ENCODE results near the gene BAZ1B.
"Not testable (repeated sequence)": the region's sequence is repeated elsewhere in the genome, so short reads cannot be mapped to it uniquely, and the experiment has no call there.

Gene BAZ1B, protein sequence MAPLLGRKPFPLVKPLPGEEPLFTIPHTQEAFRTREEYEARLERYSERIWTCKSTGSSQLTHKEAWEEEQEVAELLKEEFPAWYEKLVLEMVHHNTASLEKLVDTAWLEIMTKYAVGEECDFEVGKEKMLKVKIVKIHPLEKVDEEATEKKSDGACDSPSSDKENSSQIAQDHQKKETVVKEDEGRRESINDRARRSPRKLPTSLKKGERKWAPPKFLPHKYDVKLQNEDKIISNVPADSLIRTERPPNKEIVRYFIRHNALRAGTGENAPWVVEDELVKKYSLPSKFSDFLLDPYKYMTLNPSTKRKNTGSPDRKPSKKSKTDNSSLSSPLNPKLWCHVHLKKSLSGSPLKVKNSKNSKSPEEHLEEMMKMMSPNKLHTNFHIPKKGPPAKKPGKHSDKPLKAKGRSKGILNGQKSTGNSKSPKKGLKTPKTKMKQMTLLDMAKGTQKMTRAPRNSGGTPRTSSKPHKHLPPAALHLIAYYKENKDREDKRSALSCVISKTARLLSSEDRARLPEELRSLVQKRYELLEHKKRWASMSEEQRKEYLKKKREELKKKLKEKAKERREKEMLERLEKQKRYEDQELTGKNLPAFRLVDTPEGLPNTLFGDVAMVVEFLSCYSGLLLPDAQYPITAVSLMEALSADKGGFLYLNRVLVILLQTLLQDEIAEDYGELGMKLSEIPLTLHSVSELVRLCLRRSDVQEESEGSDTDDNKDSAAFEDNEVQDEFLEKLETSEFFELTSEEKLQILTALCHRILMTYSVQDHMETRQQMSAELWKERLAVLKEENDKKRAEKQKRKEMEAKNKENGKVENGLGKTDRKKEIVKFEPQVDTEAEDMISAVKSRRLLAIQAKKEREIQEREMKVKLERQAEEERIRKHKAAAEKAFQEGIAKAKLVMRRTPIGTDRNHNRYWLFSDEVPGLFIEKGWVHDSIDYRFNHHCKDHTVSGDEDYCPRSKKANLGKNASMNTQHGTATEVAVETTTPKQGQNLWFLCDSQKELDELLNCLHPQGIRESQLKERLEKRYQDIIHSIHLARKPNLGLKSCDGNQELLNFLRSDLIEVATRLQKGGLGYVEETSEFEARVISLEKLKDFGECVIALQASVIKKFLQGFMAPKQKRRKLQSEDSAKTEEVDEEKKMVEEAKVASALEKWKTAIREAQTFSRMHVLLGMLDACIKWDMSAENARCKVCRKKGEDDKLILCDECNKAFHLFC (N-terminal part only)

GRCh38 chr7:73522105-73522872 lies at the start of gene BAZ1B:
Gene BAZ1B (minus strand): TSS chr7:73522293. CDS start chr7:73521933, 360 bp downstream.
- peak; percentile 98 for DNase-seq

GRCh38 chr7:73570977-73571376 lies 48.9 kb upstream of the BAZ1B start:
- no peak for DNase-seq

DNA sequence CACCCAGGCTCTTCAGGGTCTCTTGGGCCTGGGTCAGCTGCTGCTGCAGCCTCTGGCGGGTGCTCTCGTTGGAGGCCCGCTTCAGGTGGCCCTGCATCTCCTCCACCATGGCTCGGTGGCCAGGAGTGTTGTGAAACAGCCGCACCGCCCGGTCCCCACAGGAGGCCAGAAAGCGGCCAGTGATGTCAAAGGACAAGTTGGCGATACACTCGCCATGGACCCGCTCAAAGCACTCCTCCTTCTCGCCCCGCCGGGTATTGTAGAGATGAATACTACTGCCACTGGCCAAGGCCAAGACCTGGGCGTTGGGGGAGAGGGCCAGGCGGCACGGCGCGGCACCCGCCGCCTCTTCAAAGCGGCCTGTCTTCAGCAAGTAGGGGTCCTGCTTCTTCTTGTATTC lies 48.4 kb upstream of the BAZ1B start:
- DNase-seq: no peak

DNA sequence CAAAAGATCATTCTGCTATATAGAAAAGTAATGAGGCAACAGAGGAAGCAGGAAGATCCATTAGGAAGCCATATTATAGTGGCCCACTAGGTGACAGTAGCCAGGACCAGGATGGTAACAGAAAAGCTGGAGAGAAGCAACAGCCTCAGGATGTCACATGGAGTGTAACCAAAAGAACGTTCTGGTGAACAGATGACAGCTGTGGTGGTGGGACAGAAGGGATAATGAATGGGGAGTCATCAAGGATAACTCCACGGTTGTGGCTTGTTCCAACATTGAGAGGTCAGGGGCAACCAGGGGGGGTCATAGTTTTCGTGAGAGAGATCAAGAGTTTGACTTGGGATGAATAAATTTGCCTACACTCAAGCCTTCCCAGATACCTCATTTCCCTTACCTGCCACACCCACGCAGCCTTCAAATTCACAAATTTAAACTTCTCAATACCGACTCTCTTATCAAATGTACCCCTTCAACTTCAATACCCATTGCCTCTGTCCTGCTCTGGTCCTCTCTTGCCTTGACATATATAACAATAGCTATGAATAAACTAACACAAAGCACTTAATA lies 47.0 kb upstream of the BAZ1B start:
- DNase-seq: no peak

DNA sequence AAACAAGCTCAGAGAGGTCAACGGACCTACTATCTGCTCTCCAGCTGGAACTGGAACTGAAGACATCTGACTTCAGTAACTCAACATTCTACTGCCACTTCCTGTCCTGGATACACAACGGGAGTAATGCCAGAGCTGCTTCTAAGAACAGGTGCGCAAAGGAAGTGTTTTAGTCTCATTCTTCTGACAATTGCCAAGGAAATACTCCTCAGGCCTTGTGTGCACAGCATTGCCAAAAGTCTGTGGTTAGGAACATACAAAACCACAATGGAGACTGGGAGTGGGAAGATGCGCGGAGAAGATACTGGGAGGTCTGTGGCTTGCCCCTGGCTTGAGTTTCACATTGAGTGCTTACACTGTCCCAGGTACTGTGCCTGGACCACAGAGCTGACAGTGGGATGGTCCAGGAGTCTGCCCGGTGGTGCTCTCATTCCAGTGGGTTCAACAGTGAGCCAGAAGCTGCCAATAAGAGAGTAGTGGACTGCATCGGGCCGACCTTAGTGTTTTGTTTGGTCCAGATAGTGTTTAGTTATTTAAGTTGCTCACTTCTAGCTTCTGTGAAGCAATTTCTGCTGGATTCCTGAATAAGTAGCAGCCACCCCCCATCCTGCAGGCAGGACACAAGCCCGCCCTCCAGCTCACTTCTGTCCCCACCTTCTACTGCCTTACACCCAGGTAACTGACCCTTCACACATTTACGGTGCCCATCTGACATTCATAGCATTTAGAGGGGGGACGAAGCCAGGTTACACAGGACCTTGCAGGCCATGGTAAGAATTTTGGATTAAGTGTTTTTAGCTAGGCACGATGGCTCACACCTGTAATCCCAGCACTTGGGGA lies 46.0 kb upstream of the BAZ1B start:
- no peak for DNase-seq

GRCh38 chr7:73567140-73567539 lies 45.0 kb upstream of the BAZ1B start:
- DNase-seq: no peak

- not testable (repeated sequence) for DNase-seq
Observed at GRCh38 chr7:73566431-73566830, 44.3 kb upstream of the BAZ1B start.

DNA sequence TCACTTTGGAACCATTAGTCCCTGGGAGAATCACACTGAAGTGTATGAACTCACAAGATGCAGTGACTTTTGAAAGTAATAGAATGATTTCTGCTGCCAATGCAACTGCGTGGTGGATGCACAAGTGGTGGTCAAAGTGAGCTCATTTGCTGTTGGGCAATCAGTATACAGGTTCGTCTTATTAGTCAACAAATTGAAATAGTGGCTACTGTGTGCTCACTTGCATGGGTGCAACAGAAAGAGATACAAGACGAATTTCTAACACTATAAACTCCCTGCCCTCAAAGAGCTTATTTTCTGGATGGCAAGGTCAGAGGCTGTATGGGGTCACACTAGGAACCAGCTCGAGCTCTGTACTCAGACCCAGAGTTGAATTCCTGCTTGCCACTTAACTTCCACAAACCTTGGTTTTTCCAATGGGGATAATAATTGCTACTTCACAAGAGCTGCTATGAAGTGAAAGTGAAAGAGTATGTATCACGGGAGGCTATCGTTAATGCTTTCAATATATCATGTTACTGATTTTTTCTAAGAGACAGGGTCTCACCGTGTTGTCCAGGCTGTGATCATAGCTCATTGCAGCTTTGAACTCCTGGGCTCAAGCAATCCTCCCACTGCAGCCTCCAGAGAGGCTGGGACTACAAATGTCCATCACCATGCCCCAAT lies 43.7 kb upstream of the BAZ1B start:
- no peak for DNase-seq

DNA sequence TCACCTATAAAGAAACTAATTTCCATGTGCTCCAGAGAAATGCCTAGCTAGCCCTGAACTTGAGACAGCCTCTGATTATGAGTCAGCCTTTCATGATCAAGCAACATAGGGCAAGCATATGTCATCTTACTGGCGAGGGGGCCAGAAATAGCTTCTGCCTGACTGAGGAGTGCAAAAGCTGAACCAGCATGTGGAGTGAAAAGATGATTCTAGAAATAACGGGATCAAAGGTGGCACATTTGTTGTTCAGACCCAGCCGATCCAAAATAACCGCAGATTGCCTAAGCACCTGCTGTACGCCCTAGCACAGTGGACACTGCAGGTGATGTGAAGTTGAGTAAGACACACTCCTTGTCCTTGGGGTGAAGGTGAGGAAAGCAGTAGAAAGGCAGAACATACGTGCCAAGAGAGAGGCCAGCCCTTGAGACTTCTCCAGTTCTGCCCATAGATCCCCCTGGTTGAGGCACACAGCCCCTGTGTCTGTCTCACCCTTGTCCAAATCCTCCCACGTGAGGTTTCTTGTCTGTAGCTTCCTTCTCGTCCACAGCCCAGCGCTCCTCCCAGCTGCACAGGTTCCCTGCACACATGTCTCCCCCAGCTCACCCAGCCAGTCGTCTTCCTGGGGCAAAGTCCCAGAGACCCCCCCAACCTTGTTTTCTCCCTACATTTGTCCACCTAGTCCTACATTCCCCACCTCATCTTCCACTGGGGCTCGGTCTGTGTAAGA lies 38.2 kb upstream of the BAZ1B start:
- DNase-seq: no peak

DNA sequence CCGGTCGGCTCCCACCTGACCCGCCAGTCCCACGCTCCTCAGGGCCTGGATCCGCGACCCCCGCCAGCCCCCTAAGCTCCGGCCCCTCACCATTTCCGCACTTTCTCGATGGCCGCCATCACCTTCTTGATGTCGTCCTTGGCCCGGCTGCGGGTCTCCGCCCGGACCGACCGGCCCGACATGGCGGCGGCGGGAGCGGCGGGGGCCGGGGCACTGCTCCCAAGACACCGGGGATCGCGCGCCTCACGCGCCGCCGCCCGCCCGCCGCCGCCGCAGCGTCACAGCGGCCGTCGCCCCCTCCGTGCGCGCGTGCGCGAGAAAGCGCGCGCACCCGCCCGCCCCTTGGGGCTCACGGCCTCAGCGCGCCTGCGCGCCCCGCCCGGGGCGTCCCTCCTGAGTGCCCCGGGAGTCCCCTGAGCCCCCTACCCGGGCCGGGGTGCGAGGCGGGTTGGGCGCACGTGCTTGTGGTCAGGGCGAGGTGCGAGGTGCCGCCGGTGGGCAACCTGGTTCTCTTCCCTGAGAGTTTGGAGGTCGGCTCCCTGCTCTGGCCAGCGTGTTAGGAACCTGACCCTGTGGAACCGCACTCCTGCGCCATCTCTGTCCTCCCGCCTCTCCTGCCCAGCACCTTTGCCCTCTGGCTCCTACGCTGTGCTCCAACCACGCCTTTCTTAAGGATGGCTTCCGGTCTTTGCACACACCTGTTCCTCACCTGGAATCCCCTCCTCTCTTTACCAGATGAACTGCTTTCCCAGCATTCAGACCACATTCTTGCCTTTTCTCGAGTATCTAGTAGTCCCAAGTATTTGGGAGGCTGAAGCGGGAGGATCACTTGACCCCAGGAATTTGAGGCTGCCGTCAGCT lies 35.5 kb upstream of the BAZ1B start, which contains the start of gene BCL7B:
Gene BCL7B, minus strand, starts transcription at position 294 of the 861 bp plus-strand sequence. Its CDS starts 112 bp downstream, at position 182.
- peak; percentile 81 for DNase-seq

DNA sequence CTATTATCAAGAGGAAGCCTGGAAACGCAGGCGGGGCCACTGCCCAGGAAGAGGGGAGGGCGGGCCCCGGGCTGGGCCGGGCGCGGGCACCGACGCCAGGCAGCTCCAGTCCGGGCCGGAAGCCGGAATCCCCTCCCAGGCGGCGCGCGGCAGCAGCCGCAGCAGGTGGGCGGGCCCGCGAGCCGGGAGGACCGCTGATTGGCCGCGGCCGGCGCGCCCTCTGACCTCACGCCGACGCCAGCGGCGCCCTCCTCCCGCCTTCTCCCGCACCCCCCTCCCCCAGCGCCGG lies 35.0 kb upstream of the BAZ1B start:
- peak; percentile 94 for DNase-seq

DNA sequence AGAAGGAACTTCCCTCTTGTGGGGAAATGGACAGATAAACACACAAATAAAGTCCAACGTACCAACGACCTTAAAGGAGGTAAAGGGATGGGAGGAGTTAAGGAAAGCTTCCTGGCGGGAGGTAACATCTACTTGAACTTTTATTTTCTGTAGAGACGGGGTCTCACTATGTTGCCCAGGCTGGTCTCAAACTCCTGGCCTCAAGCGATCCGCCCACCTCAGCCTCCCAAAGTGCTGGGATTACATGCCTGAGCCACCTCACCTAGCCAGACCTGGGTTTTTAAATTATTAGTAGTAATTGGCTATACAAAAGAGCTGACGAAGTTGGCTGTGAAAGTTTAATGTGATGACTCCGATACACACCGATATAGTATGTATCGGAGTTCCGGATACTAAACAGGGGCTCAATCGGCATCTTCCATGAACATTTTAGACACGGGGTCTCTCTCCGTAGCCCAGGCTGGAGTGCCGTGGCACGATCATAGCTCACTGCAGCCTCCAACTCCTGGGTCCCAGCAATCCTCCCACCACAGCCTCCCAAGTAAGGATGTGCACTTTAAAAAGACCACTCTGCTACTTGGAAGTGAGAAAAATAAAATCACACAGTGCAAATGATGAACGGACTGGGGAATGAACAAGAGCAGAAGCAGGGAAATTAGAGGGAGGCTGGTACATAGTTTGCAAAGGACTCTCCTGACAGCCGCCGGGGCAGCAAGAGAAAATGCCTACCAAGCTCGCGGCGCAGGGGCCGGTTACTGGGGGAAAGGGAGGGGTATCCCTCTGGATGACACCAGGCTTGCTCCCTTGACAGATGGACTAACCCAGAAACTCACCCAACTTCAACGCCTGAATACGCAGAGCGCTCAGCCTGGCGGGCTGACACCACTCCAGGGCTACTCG lies 34.4 kb upstream of the BAZ1B start:
- DNase-seq: no peak

DNA sequence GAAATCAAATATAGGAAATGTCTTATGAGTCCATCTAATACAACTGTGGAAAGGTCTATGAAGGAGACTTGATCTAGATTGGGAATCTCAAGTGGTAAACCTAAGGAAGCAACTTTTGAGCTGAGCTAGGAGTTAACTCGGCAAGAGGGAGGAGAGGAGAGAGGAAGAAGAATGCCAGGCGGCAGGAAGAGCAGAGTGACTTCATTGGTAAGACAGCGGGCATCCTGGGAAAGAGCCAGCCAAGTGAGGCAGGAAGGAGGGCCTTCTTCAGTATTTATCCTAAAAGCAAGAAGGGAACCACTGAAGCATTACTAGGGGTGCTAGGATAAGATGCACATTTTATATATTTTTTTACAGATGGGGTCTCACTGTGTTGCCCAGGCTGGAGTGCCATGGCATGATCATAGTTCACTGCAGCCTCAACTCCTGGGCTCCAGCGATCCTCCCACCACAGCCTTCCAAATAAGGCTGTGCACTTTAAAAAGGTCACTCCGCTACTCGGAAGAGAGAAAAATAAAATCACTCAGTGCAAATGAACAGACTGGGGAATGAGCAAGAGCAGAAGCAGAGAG lies 33.4 kb upstream of the BAZ1B start:
- DNase-seq: no peak

DNA sequence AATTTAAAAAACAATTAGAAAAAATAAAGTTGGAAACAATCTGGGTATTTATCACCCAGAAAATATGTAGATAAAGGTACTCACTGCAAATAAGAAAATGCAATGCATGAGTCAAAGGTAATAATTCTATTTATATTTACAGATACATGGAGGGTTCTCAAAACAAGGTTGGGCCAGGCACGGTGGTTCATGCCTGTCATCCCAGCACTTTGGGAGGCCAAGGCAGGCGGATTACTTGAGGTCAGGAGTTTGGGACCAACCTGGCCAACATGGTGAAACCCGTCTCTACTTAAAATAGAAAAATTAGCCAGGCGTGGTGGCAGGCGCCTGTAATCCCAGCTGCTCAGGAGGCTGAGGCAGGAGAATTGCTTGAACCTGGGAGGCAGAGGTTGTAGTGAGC lies 28.0 kb upstream of the BAZ1B start:
- DNase-seq: not testable (repeated sequence)

DNA sequence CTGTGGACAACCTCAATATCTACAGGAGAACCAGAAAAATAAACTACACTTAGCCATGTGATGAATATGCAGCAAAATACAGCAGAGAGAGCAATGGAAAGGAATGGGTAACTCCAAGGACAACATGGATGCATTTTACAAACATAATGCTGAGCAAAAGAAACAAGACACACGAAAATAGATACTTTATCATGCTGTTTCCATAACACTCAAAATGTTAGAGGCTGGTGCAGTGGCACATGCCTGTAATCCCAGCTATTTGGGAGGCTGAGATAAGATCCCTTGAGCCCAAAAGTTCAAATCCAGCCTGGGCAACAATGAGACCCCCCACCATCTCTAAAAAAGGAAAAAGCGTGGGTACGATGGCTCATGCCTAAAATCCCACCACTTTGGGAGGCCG lies 27.1 kb upstream of the BAZ1B start:
- DNase-seq: no peak

DNA sequence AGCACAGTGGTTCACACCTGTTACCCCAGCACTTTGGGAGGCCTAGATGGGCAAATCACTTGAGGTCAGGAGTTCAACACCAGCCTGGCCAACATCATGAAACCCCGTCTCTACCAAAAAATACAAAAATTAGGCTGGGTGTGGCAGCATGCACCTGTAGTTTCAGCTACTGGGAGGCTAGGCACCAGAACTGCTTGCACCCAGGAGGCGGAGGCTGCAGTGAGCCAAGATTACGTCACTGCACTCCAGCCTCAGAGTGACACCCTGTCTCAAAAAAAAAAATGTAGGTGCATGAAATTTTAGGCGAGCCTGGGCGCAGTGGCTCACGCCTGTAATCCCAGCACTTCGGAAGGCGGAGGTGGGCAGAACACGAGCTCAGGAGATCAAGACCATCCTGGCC lies 25.7 kb upstream of the BAZ1B start:
- no peak for DNase-seq

DNA sequence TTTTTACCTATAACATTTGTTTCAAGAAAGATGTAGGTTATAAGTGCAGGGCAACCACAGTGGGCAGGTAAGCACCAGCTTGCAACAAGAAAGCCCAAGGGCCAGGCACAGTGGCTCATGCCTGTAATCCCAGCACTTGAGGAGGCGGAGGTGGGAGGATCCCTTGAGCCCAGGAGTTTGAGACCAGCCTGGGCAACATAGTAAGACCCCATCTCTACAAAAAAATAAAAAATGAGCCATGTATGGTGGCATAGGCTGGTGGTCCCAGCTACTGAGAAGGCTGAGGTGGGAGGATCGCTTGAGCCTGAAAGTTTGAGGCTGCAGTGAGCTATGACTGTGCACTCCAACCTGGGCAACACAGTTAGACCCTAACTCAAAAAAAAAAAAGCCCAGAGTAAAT lies 22.6 kb upstream of the BAZ1B start:
- DNase-seq: no peak
